BE2C (cell line): ENCODE data around the gene CPXM2.

Source experiments
- DNase-seq: peaks from one replicate; pipeline ENCODE4 v3.0.0-alpha.2; 2020
- H3K27me3 ChIP-seq: fragments of 250-450 bp; sonication (Bioruptor Pico); 2 replicates; pipeline ENCODE4 v1.5.1; 2020; ENCODE audit warnings: mild to moderate bottlenecking
- H3K36me3 ChIP-seq: fragments of 250-450 bp; sonication (Bioruptor Pico); 2 replicates; pipeline ENCODE4 v1.5.1; 2020; ENCODE audit warnings: mild to moderate bottlenecking
- H3K4me1 ChIP-seq: fragments of 250-450 bp; sonication (Bioruptor Pico); 2 replicates; pipeline ENCODE4 v1.5.1; 2020
- H3K4me3 ChIP-seq: 2 replicates; pipeline ENCODE4 v1.5.1; 2011; ENCODE audit warnings: low read depth, low read length
- H3K9me3 ChIP-seq: fragments of 250-450 bp; sonication (Bioruptor Pico); 2 replicates; pipeline ENCODE4 v1.5.1; 2020
- TF ChIP-seq, protein P1 (sequence below): IDR thresholded peaks from 2 replicates; pipeline ENCODE4 v1.5.1; 2012; ENCODE audit warnings: mild to moderate bottlenecking, low read depth, low read length

CPXM2 gene

DNA sequence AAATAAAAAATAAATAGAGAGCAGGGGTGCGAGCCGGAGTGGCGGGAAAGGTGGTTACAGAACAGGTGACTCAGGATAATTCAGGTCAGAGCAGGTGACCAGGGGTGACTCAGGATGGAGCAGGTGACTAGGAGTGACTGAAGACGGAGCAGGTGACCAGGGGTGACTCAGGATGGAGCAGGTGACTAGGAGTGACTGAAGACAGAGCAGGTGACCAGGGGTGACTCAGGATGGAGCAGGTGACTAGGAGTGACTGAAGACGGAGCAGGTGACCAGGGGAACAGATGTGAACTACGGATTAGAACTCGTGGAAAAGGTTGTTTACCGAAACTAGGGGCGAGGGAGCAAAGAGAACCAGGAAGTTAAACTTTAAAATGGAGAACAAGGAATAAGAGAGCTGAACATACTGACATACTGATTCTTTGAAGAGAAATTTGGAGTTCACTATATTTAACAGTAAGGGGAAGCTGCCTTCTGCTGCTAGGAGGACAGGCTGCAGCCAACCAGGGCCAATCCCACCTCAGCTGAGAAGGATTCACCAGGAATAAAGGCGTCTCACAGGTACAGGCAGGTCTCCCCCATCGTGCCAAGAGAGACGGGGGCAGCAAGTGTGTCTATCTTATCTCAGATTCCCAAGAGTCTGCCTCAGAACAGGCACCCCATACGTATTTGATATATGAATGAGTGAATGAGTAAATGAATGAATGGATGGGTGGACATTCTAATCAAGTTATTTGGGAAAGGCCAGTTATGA, 101.3 kb downstream of the CPXM2 start:
- Histone ChIP-seq H3K4me3 (no peak overlapping the region), H3K27me3 (no peaks in the 10 kb centered on the region), H3K4me1 (no peaks in the 10 kb centered on the region), H3K9me3 (no peaks in the 10 kb centered on the region), H3K36me3 (no peaks in the 10 kb centered on the region)
- no peak for DNase-seq
- TF ChIP-seq, protein P1, sequence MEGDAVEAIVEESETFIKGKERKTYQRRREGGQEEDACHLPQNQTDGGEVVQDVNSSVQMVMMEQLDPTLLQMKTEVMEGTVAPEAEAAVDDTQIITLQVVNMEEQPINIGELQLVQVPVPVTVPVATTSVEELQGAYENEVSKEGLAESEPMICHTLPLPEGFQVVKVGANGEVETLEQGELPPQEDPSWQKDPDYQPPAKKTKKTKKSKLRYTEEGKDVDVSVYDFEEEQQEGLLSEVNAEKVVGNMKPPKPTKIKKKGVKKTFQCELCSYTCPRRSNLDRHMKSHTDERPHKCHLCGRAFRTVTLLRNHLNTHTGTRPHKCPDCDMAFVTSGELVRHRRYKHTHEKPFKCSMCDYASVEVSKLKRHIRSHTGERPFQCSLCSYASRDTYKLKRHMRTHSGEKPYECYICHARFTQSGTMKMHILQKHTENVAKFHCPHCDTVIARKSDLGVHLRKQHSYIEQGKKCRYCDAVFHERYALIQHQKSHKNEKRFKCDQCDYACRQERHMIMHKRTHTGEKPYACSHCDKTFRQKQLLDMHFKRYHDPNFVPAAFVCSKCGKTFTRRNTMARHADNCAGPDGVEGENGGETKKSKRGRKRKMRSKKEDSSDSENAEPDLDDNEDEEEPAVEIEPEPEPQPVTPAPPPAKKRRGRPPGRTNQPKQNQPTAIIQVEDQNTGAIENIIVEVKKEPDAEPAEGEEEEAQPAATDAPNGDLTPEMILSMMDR: no peak

DNA sequence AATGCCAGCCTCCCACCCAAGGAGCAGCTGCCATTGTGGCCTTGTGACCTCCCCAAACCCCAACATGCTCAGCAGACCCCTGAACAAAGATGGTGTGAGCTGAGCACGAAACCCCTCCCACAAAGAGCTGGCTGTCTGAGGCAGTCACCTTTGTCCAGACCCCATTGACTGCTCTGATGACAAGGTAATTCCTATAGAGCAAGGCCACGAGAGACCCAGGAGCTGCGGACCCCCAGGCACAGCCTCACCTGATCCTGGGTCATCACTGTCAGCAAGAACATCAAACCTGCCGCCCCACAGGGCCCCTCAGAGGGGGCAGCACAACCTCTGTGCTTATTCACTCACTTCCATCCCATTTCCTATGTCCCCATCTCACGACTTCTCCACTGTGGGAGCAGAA, 102.6 kb downstream of the CPXM2 start:
- H3K4me1 ChIP-seq: no peaks in the 10 kb centered on the region
- TF ChIP-seq, protein P1: no peak
- H3K4me3 ChIP-seq: no peak overlapping the region
- H3K9me3 ChIP-seq: no peaks in the 10 kb centered on the region
- no peak for DNase-seq
- H3K27me3 ChIP-seq: no peaks in the 10 kb centered on the region
- no peaks in the 10 kb centered on the region for H3K36me3 ChIP-seq

DNA sequence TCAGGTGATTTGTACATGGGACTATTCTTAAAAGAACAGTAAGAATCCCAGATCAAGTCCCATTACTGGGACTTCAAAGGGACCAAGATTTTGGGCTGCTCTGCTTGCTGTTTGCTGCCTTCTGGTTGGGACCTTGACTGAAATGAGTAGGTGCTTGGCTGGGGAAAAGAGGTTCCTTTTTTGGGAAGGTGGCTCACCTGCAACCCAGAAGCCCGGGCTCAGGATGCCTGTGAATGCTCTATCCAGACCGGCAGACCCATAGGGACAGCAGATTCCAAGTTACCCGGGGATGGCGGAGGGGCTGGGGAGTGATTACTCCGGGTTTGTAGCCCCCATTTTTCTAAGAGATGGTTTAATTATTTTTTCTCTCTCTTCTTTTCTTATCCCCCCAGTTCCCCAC, 104.0 kb downstream of the CPXM2 start:
- Histone ChIP-seq H3K36me3 (no peaks in the 10 kb centered on the region), H3K4me3 (no peak overlapping the region), H3K4me1 (no peaks in the 10 kb centered on the region), H3K27me3 (no peaks in the 10 kb centered on the region), H3K9me3 (no peaks in the 10 kb centered on the region)
- no peak for DNase-seq
- TF ChIP-seq, protein P1: no peak

DNA sequence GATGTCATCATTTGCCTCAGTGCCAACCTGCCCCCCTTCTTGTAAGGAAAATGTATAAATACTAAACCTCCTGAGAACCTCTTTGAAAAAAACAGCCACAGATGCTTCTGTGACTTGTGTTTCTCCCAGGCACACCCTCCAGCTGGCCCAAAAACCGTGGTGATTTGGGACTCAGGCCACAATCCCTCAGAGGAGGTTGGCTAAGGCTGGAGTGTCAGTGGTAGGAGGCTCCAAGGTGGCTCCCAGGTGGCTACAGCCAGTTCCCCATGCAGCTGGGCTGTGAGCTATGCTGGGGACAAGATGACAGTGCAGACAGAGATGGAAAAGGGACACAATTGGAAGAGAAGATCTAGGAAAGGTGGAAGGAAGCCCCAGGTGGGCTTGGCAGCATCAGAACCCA, 104.7 kb downstream of the CPXM2 start:
- H3K27me3 ChIP-seq: no peaks in the 10 kb centered on the region
- H3K4me1 ChIP-seq: no peaks in the 10 kb centered on the region
- H3K36me3 ChIP-seq: no peaks in the 10 kb centered on the region
- no peak for DNase-seq
- H3K4me3 ChIP-seq: no peak overlapping the region
- TF ChIP-seq, protein P1: no peak
- H3K9me3 ChIP-seq: no peaks in the 10 kb centered on the region

DNA sequence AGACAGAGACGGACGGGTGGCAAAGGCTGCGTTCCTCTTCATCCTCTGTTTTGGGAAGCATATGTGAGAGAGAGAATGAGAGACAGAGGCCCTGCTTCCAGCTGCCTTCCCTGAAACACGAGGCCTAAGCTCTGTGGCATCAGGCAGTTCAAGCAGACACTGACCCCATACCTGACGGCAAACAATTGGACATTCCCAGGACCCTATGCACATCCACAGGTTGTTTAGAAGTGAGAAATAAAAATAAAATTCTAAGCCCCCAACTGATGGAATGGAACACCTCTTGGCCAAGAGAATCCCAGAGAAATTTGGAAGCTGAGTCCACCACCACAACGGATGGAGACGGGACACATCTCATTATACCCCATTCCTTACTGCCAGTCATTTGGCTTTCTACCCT, 105.3 kb downstream of the CPXM2 start:
- Histone ChIP-seq H3K36me3 (no peaks in the 10 kb centered on the region), H3K9me3 (no peaks in the 10 kb centered on the region), H3K4me1 (no peaks in the 10 kb centered on the region), H3K27me3 (no peaks in the 10 kb centered on the region), H3K4me3 (no peak overlapping the region)
- DNase-seq: no peak
- TF ChIP-seq, protein P1: no peak

DNA sequence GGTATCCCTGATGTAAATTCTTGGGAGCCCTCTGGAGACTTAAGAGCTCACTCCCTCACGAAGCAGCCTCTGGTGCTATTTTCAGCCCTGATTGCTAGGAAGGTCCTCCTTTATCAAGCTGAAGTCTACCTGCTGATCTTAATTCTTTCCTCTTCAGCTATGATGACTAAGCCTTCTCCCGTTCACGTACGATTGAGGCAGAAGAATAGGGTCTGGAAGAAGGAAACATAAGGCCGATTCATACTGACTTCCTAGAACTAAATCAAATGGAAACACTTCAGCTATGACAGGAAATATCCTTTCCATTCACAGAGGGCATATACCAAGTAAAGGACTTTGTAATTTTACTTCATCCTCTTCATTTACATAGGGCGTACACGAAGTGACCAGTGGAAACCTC, 107.0 kb downstream of the CPXM2 start:
- no peaks in the 10 kb centered on the region for H3K4me1 ChIP-seq
- no peak overlapping the region for H3K4me3 ChIP-seq
- no peaks in the 10 kb centered on the region for H3K36me3 ChIP-seq
- no peak for DNase-seq
- no peaks in the 10 kb centered on the region for H3K9me3 ChIP-seq
- H3K27me3 ChIP-seq: no peaks in the 10 kb centered on the region
- TF ChIP-seq, protein P1: no peak
